GM19043 (cell line): ENCODE results near the gene PINK1.
"Not testable (repeated sequence)": the region's sequence is repeated elsewhere in the genome, so short reads cannot be mapped to it uniquely, and the experiment has no call there.

ENCODE experiments used
- ATAC-seq: cut with Tn5 transposase; IDR thresholded peaks from one replicate; pipeline ENCODE4 v1.9.1; 2021; ENCODE audit warnings: low read depth; ENCODE audit not compliant: unreplicated experiment

PINK1 gene

GRCh38 chr1:20633190-20634064, at the start of gene PINK1:
PINK1 (plus strand) TSS chr1:20633458; CDS start chr1:20633549, 91 bp downstream.
- no peak for ATAC-seq

- no peak for ATAC-seq
Measured at GRCh38 chr1:20584890-20585289, 48.4 kb upstream of the PINK1 start.

- no peak for ATAC-seq
Measured at GRCh38 chr1:20586953-20587660, 46.2 kb upstream of the PINK1 start.

GRCh38 chr1:20587661-20588053, 45.6 kb upstream of the PINK1 start:
- ATAC-seq: no peak

- ATAC-seq: no peak
Measured at GRCh38 chr1:20588634-20589225, 44.5 kb upstream of the PINK1 start, which contains the start of gene CDA. CDA (plus strand) TSS chr1:20589097; CDS start chr1:20589130, 33 bp downstream.

- no peak for ATAC-seq
Measured at GRCh38 chr1:20589331-20590278, 43.7 kb upstream of the PINK1 start.

GRCh38 chr1:20590306-20590777, 42.9 kb upstream of the PINK1 start:
- no peak for ATAC-seq

- no peak for ATAC-seq
Measured at GRCh38 chr1:20593756-20594155, 39.5 kb upstream of the PINK1 start.

- no peak for ATAC-seq
Measured at GRCh38 chr1:20594746-20595145, 38.5 kb upstream of the PINK1 start.

- no peak for ATAC-seq
Measured at GRCh38 chr1:20596106-20596505, 37.2 kb upstream of the PINK1 start.

- ATAC-seq: no peak
Measured at GRCh38 chr1:20597650-20598049, 35.6 kb upstream of the PINK1 start.

GRCh38 chr1:20600156-20600555, 33.1 kb upstream of the PINK1 start:
- no peak for ATAC-seq

- ATAC-seq: no peak
Measured at GRCh38 chr1:20601129-20601825, 32.0 kb upstream of the PINK1 start.

GRCh38 chr1:20602851-20603450, 30.3 kb upstream of the PINK1 start:
- no peak for ATAC-seq

GRCh38 chr1:20603504-20604464, 29.5 kb upstream of the PINK1 start:
- ATAC-seq: no peak

GRCh38 chr1:20604678-20605077, 28.6 kb upstream of the PINK1 start:
- ATAC-seq: no peak

- ATAC-seq: not testable (repeated sequence)
Measured at GRCh38 chr1:20606801-20607570, 26.3 kb upstream of the PINK1 start.
